GM21360 (cell line): Measurements from ENCODE around the gene SYT1.

ENCODE experiments used
- ATAC-seq: cut with Tn5 transposase; IDR thresholded peaks from one replicate; pipeline ENCODE4 v1.9.1; 2021; ENCODE audit warnings: mild to moderate bottlenecking, moderate library complexity; ENCODE audit not compliant: unreplicated experiment

Gene SYT1

DNA sequence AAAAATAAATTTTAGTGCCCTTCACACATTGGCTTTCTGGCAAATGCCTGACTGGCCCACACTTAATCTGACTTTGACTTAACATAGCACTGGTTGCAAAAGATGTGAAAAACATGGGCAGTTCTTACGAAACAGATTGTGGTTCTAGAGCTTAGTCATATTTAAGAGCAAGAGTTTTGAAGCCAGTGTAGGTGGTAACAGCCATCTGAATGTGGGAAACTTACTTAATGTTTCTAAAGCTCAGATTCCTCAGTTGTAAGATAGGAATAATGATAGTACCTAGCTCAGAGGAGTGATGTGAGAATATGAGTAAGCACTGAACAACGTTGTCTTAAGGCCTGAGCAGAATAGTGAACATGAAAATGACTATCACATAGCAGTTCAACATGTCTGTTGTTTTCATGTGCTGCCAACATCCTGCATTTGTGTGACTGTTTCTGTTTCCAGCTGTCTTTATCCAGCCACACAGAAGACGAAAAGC, 262.7 kb downstream of the SYT1 start:
- ATAC-seq, result peak; percentile 90

DNA sequence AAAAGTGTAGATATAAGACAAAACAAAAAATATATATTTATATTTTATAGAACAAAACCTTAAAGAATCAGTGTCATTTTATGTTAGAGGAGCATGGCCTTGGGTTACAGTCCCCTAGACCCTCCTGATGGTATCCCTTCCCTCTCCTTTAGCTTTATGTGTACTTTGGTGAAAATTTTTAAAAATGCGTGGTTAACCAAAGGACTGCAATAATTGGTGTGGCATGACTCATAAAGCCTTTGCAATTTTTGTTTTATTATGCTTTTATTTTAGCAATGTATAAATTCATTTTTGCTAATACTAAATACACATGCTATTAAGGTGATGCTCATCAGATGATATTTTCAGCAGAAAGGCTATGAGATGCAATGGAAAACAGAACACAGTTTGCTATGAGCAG, 264.4 kb downstream of the SYT1 start:
- ATAC-seq, result no peak

DNA sequence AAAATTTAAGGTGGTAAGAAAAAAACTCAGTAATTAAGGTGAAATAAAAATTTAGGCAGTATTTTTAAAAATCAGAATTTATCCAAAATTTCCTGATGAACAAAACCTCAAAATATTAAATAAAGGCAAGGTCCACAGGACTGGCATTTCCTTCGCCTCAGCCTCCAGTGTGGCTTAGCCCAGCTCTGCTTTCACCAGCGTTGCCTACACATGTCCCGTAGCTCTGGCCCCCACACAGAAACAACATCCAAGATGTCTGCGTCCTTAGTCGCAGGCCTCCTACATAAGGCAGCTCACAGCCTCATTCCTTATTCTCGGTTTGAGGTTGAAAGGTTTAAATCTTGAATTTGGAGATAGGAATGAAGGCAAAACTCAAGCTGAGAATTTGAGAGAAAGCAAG, 274.3 kb downstream of the SYT1 start:
- ATAC-seq, result no peak

DNA sequence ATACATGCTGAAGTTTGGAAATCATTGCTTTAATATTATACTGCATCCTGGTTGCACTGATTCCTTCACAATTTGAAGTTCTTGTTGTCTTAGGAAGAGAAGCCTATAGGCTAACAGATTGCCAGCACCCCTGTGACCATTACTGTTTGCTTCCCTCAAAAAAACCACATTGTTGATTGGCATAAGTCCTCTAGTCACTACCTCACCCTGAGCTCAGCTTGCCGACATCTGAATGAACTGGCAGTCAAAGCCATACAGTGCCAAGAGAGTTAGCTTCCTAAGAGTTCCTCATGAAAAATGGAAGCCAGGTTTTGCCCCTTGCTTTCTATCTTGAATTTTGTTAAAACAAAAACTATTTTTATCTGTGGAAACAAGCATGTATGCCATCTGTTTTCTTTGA, 276.1 kb downstream of the SYT1 start:
- ATAC-seq, result no peak

DNA sequence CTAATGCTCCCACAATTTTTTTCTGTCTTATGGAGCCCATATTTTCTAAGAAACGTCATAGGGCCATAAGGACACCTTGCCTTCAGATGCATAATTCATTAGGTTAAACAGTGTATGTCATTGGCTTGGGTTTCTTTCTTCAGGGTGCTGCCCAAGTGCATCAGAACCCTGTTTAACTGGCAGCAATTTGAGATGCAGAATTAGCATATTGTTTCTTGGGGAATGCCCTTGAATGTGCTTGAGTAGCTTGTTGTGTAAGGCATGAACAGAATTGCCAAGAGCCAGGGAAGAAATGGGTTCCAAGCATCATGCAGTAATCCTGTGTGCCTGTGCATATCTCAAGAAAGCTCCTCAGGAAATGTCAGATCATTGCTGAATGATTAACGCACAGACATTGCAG, 277.2 kb downstream of the SYT1 start:
- ATAC-seq, result no peak

DNA sequence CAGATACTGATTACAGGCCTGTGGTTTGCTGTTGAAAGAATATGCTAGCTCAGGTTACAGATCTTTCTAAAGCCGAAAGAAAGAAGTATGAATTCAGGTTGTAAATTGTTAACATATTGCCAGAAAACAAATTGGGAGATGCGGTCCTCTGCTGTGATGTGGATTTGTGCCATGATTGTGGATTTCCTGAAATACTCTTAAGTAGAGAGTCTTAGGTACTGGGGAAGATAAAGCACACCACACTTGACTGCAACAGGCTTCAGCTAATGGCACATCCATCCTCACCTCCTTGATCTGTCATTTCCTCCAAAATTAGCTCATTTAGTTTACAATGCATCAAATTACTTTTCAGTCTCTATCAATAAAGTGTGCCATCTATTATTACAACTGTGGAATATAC, 279.2 kb downstream of the SYT1 start:
- ATAC-seq, result no peak

DNA sequence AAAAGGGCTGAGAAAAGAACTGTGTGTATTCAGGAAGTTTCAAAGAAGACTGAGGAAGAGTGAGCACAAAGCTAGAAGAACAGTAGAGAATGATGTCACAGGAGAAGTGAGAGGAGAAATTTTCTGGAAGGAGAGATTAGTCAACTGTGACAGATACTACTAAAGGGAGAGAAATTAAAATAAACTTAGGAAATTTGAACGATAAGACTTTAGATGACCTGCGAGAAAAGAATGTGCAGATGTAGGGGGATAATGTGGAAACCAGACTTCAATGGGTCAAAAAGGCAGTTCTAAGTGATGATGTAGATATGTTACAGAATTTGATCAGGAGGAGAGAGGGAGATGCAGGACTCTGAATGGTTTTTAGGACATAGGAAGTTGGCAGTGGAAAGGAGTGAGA, 287.4 kb downstream of the SYT1 start:
- no peak for ATAC-seq

DNA sequence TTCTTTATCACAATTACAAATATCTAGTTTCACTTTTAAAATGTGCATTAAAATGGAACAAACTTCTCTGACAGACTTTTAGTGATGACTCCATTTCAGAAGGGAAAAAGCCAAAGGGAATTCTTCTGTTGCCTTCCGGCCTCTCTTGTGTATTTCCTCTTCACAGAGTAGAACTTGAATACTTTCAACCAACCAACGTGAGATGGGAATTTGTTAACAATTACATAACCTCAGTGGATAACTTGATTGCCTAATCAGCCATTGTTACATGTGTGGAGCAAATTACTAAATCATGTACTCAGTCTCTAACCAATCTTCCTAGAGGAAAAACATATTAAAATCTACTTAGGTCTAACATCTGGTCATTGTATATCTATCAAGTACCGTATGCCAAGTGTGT, 291.1 kb downstream of the SYT1 start:
- no peak for ATAC-seq

DNA sequence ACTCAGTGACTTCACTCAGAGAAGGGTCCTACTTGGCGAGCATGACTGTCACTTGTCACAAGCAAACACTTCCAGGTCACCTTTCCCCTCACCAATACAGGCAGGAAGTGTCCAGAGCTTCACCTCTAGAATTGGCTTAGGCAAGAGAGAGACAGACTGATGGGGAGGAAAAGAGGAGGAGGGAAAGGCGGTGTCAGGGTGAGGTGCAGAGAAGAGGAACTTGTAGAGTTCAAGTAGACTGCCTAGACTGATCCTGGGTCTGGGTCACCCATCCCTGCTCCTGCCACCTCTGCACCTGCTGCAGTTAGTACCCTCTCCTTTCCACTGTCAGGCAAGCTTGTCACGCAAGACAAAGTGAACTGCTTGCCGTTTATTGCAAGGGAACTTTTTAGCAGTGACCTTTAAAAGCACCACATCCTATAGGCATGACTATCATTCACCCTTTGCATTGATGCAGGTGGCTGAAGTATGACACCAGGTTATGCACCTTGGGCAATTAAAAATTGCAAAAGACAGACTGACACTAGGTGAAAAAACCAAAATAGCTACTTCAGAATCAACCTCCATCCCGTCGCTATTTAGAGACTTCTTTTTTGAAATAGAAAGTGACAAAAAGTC, 292.4 kb downstream of the SYT1 start:
- ATAC-seq, result peak; percentile 48

DNA sequence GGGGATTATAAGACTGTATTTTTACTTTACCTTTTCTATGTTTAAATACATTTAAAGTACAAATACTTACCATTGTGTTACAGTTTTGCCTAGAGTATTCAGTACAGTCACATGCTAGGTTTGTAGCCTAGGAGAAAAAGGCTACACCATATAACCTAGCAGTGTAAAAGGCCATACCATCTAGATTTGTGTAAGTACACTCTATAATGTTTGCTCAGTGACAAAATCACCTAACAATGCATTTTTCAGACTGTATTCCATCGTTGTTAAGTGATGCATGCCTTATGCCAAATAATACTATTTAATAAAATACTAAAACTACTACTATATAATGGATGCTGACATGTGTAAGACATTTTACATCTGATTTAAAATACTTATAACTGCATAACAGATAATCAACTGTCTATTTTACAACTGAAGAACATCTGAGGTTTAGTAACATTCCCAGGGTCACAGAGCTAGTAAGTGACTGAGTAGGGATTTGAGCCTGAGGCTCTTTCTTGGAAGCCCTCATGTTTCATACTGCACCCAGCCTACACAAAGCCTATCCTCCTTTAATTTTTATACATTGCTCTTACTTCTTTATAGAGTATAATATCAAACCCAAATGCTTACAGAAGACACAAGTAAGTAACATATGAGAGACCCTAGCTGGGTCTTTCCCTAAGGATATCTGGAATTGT, 296.8 kb downstream of the SYT1 start:
- ATAC-seq, result no peak

DNA sequence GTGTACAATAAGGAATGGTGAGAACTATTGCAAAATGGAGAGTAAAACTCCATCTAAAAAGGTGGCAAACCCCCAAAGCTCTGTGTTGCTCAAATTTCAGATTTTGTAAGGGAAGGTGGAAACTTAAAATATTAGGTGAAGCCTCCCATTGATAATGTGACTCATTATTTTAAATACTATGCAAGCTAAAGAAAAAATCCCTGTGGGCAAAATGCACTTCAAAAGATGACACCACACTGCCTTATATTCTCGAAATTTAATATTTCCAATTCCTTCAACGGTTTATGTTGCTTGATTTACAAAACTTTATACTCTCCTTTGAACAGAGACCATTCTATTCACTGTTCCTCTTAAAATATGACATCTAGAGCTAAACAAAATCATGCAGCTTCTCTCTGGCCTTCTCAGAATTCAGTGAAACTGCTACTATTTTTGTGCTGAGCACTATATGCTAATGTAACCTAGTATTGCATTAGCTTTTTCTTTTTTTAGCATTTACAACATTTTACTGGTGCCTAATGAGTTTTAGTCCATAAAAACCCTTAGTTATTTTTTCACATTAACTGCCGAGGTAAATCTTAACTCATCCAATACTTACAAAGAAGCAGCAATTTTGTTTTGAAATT, 297.7 kb downstream of the SYT1 start:
- ATAC-seq, result no peak

DNA sequence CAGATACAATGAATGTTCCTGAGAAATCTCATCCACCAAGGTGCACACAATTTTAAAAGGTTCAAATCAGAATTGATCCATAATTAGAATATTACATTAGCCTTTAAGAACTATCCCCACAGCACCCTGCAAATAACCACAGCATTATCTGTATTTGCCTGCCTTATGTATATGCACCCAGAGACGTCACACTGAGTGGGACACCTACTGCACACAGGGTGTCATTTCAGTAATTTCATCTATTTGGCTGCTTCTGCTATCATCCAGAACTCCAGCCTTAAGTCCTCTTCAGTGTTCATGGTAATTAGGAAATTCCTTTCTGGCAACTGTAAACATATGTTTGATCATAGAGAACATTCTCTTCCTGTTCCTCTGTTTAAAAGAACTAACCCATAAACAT, 298.4 kb downstream of the SYT1 start:
- no peak for ATAC-seq

DNA sequence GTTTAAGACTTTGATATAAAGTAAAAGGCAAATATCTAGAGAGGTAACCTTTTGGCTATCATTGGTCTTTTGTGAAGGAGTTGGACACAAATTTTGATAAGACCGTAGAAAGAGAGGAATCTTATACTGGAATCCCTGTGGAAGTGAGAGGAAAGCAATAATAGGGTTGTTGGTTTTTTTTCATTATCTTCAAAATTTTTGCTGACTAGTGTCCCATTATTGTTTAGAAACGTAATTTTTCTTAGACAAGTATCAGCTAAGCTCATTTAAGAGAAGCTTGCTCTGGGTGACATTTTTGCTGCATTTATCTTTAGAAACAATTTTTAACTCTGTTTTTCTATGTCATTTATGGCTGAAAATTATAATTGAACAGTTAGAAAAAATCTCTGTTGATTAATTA, 300.3 kb downstream of the SYT1 start:
- no peak for ATAC-seq

DNA sequence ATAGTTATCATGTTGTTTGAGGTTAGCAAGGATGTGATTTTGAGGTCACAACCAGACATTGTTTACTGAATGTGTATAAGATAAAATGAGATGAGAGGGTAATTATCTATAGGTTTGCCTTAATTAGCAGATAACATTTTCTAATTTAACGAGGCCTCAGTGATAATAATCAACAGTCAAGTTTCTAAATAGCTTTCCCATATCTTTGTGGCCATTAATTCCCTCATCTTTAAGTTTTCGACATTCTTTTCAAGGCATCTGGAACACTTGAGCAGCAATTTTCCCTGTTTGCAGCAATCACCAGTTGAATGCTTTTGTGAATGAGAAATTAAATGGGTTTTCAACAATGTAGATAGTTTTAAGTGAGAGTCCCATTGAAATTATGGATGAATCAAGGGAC, 304.1 kb downstream of the SYT1 start:
- no peak for ATAC-seq

DNA sequence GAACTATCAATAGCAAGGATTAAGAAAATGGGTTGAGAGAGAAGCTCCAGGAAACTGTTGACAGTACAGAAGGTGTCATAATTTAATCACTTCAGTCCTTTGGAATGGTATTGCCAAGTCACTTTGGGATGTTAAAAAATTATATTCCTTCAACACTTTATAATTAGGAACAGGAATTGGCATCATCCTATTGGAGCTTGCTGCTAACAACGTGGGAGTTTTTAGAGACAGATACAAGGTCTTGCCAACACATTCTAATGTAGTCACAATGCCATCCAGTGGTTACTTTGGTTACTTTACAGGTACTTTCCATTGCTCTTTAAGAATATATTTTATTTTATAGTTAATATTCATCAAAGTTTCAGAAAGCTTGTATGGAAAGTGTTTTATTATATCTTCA, 310.1 kb downstream of the SYT1 start:
- ATAC-seq, result peak; percentile 57

DNA sequence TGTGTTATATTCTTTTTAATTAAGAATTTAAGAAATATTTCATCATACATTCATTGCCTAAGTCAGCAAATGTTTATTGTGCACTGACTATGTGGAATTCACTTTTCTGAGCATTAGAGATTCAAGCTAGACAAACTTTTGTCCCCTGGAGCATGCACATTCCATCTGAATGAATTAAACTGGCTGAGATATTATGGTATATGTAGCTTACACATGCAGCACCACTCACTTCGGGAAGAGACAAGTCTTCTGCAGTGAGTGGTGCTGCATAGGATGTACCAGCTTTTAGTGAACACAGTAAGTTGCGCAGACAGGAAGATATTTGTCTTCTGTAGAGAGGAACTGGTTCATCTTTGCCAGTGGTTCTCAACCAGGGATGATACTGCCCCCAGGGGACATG, 318.4 kb downstream of the SYT1 start:
- no peak for ATAC-seq

DNA sequence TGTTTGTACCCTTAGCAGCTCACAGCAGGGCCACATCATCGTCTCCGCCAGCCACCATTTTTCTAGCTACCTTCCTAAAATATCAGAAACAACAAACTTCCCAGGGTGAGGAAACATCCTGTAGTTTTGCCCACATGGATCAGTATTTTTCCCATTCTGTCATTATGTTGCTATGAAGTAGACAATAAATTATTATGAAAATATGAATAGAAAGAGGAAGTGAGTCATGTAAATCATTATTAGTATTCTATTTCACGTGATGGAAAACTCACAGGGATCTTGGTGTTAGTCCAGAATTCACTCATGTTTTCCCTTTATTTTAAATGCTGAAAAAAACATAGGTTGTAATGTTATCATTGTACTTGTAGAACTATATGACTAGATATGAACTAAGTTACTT, 319.4 kb downstream of the SYT1 start:
- no peak for ATAC-seq

DNA sequence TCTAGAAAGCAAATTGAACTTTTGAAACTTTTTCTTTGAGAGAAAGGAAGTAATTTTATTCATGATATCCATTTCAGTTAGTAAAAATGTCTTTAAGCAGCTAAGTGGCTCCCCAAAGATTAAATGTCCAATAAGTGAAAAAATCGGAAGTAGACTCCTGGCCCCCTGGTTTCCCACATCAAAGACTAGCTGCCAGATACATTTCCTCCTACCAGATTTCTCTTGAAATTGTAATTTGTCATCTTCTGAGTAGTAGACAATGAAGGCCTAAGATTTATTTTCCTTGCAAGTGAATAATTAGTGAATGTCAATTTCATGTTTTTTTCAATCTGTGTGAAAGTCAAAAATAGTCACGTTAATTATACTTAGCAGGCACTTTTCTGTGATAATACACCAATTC, 321.9 kb downstream of the SYT1 start:
- ATAC-seq, result no peak

DNA sequence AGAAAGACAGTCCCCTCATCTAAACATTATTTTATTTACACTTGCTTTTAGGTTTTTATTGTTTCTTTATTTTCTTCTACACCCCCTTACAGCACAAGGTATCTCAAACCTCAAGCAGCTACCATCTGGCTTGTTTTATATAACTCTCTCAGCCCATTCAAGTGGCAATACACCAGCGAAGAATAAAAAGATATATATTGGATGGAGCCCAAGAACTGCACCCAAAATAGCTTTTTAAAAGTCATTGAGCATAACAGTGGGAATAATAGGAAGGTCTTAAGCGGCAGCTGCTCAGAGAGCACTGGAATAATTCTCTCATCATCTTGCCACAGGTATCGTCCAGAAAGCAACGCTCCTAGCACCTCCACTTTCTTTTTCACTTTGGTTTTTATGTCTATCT, 322.5 kb downstream of the SYT1 start:
- ATAC-seq, result no peak

DNA sequence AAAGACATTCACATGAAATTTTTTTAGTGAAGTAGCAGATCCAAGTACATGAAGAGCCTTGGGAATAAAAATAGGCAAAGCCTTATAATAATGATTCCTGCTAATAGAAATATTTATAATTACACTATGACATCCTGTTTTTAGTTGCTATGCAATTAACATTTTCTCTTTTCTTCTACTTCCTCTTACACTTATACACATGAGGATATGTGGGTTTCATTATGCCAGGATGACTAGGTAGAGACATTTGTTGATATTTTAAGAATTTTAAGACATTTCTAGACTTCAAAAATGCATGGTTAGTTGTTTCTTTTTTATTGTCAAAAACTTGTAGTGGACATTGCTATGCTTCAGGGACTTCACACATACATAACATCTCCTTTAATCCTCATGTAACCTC, 326.8 kb downstream of the SYT1 start:
- no peak for ATAC-seq

DNA sequence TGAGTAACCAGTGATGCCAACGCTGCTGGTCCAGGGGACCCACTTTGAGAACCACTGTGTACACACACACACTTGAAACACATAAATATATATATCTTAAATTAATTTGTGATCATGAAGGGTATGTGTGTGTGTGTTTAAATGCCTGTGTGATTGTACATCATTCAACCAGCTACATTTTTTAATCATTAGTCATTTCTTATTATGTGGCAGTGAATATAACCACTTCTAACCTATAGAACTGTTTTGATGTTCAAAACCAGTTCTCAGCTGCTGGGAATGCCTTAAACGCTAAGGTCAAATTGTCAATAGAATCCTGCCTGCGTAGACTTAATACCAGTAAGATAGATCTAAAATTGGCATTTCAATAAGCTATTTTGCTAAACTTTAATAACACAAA, 330.0 kb downstream of the SYT1 start:
- no peak for ATAC-seq

DNA sequence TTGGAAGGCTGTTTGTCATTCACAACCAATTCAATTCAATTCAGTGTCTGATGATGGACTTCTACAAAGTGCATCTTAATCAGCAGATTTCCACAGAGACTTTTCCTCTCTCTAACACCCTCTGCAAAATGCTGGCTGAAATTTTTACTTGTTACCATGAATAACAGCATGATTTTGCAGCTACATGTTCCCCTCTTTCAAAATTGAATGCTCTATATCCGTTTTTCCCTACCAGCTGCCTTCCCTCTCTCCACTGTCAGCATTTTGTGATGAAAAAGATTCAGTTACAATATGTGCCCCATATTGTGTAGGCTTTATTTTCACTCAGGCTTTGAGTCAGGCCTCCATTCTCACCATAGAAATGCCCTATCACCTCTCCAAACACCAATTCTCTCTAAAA, 334.6 kb downstream of the SYT1 start:
- no peak for ATAC-seq

DNA sequence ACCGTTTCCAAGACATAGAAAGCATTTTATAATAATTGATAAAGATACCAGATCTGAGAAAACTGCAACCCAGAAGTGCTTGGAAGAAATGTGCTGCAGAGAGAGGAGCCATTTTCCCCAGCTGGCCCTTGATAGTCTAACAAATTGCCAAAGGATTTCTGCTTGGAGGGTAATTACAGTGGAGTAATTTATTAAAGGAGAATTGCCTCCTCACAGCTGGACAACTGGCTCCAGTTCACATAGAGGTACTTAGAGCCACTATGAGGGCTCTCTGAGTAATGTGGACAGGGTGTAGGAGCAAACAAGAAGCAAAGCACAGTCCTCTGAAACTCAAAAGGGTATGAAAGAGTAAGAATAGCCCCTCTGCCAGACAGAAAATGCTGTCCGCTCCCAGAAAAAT, 335.6 kb downstream of the SYT1 start:
- no peak for ATAC-seq
